Heart right ventricle (tissue), 16 donors: ENCODE measurements around the gene CHRNA4. TPM values are rescaled to one million over a fixed set of nuclear protein-coding genes. Genes with fewer than 3 reads are reported as not detected.
A peak's percentile ranks its signal among the peaks of the same experiment; 100 is the strongest.

Experiments
- ATAC-seq, 8 donors: fragments of 200-7000 bp; cut with Tn5 transposase; one replicate each; pipeline ENCODE4 v1.9.1; 2020; ENCODE audit warnings: mild to moderate bottlenecking in 8 of 8, moderate library complexity in 8 of 8, moderate number of reproducible peaks in 1 of 8
- DNase-seq, 2 donors: peaks; one replicate each; pipeline ENCODE4 v3.0.0-alpha.2; 2020
- H3K27ac ChIP-seq, 10 donors: fragments of 200-600 bp; sonication (generic) in 2 of 10; one replicate each; pipeline versions ENCODE4 v1.5.0 to v1.8.0; 2020 to 2022; ENCODE audit warnings: mild to moderate bottlenecking in 3 of 10
- H3K27me3 ChIP-seq, 7 donors: fragments of 200-600 bp; one replicate each; pipeline ENCODE4 v1.8.0; 2021 to 2022; ENCODE audit warnings: mild to moderate bottlenecking in 2 of 7
- H3K36me3 ChIP-seq, 9 donors: fragments of 200-600 bp; sonication (generic) in 1 of 9; one replicate each; pipeline versions ENCODE4 v1.5.0 to v1.8.0; 2020 to 2022; ENCODE audit warnings: mild to moderate bottlenecking in 2 of 9
- H3K4me1 ChIP-seq, 9 donors: fragments of 200-600 bp; sonication (generic) in 1 of 9; one replicate each; pipeline versions ENCODE4 v1.5.0 to v1.8.0; 2020 to 2022; ENCODE audit warnings: mild to moderate bottlenecking in 4 of 9
- H3K4me3 ChIP-seq, 10 donors: fragments of 200-600 bp; sonication (generic) in 2 of 10; one replicate each; pipeline versions ENCODE4 v1.5.0 to v1.8.0; 2020 to 2022; ENCODE audit warnings: mild to moderate bottlenecking in 7 of 10, moderate library complexity in 2 of 10
- H3K9me3 ChIP-seq, 11 donors: fragments of 200-600 bp in 10 of 11; sonication (generic) in 2 of 11; one replicate each; pipeline versions ENCODE4 v1.5.0 to v1.8.0; 2013 to 2022; ENCODE audit warnings: mild to moderate bottlenecking in 2 of 11, control low read depth in 1 of 11, moderate library complexity in 1 of 11
- WGBS, 2 donors: extraction: QIAGEN DNeasy Blood & Tissue Kit; methylation state at CpG; one replicate each; pipeline ENCODE4 v1.1.7; 2013; ENCODE audit warnings: inconsistent platforms in 1 of 2; 5-methylcytosine and 5-hydroxymethylcytosine counted together
- intact Hi-C, 10 donors: fragments of 100-400 bp; cut with DNase I; formaldehyde crosslinking; loops; one replicate each; pipeline versions ENCODE4 v1.11.1 to v1.14.2; 2022
- polyA plus RNA-seq, 2 donors: library from polyadenylated mRNA; stranded (reverse); fragments of 200-250 nt; gene quantifications; one replicate each; pipeline ENCODE4 v1.2.3, GENCODE V29; 2013
- total RNA-seq, 10 donors: library from RNA; stranded (reverse); fragmentation: NEBNext Ultra II Directional in 3 of 10; extraction: Animal tissue kit (Norgen Biotek cat#: 25700) in 3 of 10; gene quantifications; one replicate each; pipeline versions ENCODE4 v1.2.1 to v1.2.4, GENCODE V29; 2021 to 2023
- TF ChIP-seq, protein P1 (sequence below), 9 donors: fragments of 200-600 bp; sonication (generic) in 2 of 9; IDR thresholded peaks; one replicate each; pipeline versions ENCODE4 v1.5.0 to v1.8.0; 2021 to 2022; ENCODE audit warnings: antibody characterized with exemption in 9 of 9, mild to moderate bottlenecking in 5 of 9, moderate library complexity in 1 of 9
- donor health status: Arrhythmogenic right ventricular cardiomyopathy.
- donor health status: ischemic (EF 13 %, LVEDD 7.1; RV severe dilation, severe dysfunction).
- donor health status: healthy with polysubstance abuse.
- donor health status: DM: no; HTN: yes; CAD: no.
- donor health status: DM: no; HTN: no; CAD: no.
- donor health status: ischemic (EF 25% LVEDD 6.9; RV normal size, moderate dysfunction).
- donor health status: ischemic (EF 25% LVEDD 5.7; RV mildly dilated, moderate dysfunction).
- donor health status: healthy.
- donor health status: DM: yes; HTN: yes; CAD: no.
- donor health status: Ischemic cardiomyopathy.
- donor health status: ischemic (EF 35%, LVEDD 5.7; RV mildly dilated, moderate dysfunction).
- donor health status: nonischemic (EF 11% LVEDD 7.7; RV severe dilation, severe dysfunction).
- donor health status: DM: yes; HTN: yes; CAD: no.
- donor health status: PGD.
- donor health status: ischemic (EF 29% LVEDD 5.4; RV normal size, mild dysfunction).
- donor health status: nonischemic (EF 23%, LVEDD 6.1; RV moderate dilation, normal function).

The CHRNA4 gene
- total and polyA plus RNA-seq, 12 donors = 0.06 to 1.5 (median 0.90) TPM; not detected in 4

GRCh38 chr20:63315731-63316491, 45.2 kb downstream of the CHRNA4 start:
- no peak overlapping the region for H3K27ac ChIP-seq
- no peaks in the 10 kb centered on the region for H3K9me3 ChIP-seq
- TF ChIP-seq, protein P1, sequence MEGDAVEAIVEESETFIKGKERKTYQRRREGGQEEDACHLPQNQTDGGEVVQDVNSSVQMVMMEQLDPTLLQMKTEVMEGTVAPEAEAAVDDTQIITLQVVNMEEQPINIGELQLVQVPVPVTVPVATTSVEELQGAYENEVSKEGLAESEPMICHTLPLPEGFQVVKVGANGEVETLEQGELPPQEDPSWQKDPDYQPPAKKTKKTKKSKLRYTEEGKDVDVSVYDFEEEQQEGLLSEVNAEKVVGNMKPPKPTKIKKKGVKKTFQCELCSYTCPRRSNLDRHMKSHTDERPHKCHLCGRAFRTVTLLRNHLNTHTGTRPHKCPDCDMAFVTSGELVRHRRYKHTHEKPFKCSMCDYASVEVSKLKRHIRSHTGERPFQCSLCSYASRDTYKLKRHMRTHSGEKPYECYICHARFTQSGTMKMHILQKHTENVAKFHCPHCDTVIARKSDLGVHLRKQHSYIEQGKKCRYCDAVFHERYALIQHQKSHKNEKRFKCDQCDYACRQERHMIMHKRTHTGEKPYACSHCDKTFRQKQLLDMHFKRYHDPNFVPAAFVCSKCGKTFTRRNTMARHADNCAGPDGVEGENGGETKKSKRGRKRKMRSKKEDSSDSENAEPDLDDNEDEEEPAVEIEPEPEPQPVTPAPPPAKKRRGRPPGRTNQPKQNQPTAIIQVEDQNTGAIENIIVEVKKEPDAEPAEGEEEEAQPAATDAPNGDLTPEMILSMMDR (IDR thresholded peaks at IDR 0.05) = no peak
- H3K27me3 ChIP-seq = peaks cover 0 to 14% (median 5%) of the 10 kb centered on the region in 7 donors
- ATAC-seq = no peak
- no peak overlapping the region for H3K4me3 ChIP-seq
- H3K36me3 ChIP-seq = no peaks in the 10 kb centered on the region
- peaks cover 0 to 16% (median 0%) of the 10 kb centered on the region in 9 donors for H3K4me1 ChIP-seq
- intact Hi-C loops = no loop called here
- WGBS, 2 donors = 74 to 77% methylated on average over 23 to 31 of the region's 31 CpGs
- DNase-seq = no peak

DNA sequence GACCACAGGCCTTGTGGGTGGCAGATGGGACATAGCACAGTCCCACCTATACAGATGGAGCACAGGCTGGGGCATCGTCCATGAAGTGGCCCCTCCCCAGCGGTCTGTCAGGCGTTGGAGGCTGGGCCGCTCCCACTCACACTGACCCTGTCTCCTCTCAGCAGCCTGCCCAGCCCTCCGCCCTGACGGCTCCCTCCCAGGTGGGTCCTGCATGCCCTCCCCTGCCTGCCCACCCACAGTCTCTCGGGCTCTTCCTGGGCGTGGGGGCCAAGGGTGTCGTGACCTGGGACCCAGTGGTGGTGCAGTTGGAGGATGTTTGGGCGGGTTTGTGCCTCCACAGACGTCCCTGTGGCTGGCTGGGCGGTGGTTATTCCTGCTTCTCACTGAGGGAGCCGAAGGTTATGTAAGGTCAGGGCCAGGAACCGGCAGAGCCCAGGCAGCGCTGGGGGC, 45.9 kb downstream of the CHRNA4 start:
- intact Hi-C loops = no loop called here
- ATAC-seq (no peak), DNase-seq (peak in 1 of 2 donors; percentile 9)
- H3K36me3 ChIP-seq = no peaks in the 10 kb centered on the region
- TF ChIP-seq, protein P1 (IDR thresholded peaks at IDR 0.05) = no peak
- no peaks in the 10 kb centered on the region for H3K9me3 ChIP-seq
- H3K4me1 ChIP-seq = peaks cover 0 to 12% (median 0%) of the 10 kb centered on the region in 9 donors
- no peak overlapping the region for H3K4me3 ChIP-seq
- H3K27me3 ChIP-seq = peaks cover 0 to 14% (median 3%) of the 10 kb centered on the region in 7 donors
- H3K27ac ChIP-seq = no peak overlapping the region
- WGBS, 2 donors = 57 to 64% methylated on average over 15 of the region's 15 CpGs

- DNase-seq (peak in 1 of 2 donors; percentile 6), ATAC-seq (no peak)
- Histone ChIP-seq H3K27ac (no peak overlapping the region), H3K4me3 (no peak overlapping the region), H3K9me3 (no peaks in the 10 kb centered on the region), H3K4me1 (peaks cover 0 to 13% (median 1%) of the 10 kb centered on the region in 9 donors), H3K27me3 (peaks cover 0 to 15% (median 2%) of the 10 kb centered on the region in 7 donors), H3K36me3 (no peaks in the 10 kb centered on the region)
- 83 to 87% methylated on average over 21 of the region's 21 CpGs for WGBS, 2 donors
- TF ChIP-seq, protein P1 (IDR thresholded peaks at IDR 0.05) = no peak
- intact Hi-C loops = no loop called here
Observed at GRCh38 chr20:63314566-63315239, 46.4 kb downstream of the CHRNA4 start.

- intact Hi-C loops = no loop called here
- peaks cover 0 to 18% (median 4%) of the 10 kb centered on the region in 9 donors for H3K4me1 ChIP-seq
- 60 to 81% methylated on average over 9 of the region's 9 CpGs for WGBS, 2 donors
- no peaks in the 10 kb centered on the region for H3K9me3 ChIP-seq
- TF ChIP-seq, protein P1 (IDR thresholded peaks at IDR 0.05) = no peak
- H3K27ac ChIP-seq = no peak overlapping the region
- ATAC-seq (peak in 3 of 8 donors; percentile 14 to 47 (median 29)), DNase-seq (peak in 1 of 2 donors; percentile 20)
- H3K27me3 ChIP-seq = peaks cover 0 to 21% (median 8%) of the 10 kb centered on the region in 7 donors
- H3K4me3 ChIP-seq = no peak overlapping the region
- no peaks in the 10 kb centered on the region for H3K36me3 ChIP-seq
Observed at GRCh38 chr20:63314015-63314471, 47.1 kb downstream of the CHRNA4 start.
